GM12875 (cell line): Measurements from ENCODE around the gene DGKB.
A peak's percentile ranks its signal among the peaks of the same experiment; 100 is the strongest.

Experiments used
- H3K4me3 ChIP-seq: one replicate; pipeline ENCODE4 v1.5.1; 2011; ENCODE audit warnings: low read depth, low read length, control low read depth
- CTCF ChIP-seq: IDR thresholded peaks from 2 replicates; pipeline ENCODE4 v1.5.1; 2011; ENCODE audit warnings: low read depth, mild to moderate bottlenecking, control low read depth, inconsistent platforms, low read length, moderate library complexity, borderline replicate concordance; ENCODE audit not compliant: insufficient read depth

Gene DGKB

DNA sequence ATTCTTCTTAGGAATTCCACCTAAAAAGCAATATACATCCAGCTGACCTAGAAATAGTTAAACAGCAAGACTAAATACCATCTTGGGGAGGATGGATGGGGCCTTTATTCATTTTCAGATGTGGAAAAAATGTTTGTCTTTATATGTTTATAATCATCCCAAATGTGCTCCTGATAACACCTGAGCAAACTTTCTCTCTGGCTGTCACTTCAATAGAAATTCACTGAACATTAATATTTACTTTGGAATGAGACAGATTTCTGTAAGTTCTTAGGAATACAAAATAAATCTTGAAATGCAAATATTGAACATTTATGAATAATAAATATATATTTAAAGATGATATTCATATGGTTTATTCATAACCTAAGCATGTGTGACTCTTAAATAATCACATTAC lies 185.4 kb downstream of the DGKB start:
- no peak overlapping the region for H3K4me3 ChIP-seq
- TF ChIP-seq CTCF, result no peak

GRCh38 chr7:14714161-14714728 lies 188.3 kb downstream of the DGKB start:
- no peak overlapping the region for H3K4me3 ChIP-seq
- no peak for TF ChIP-seq CTCF

GRCh38 chr7:14698239-14698638 lies 204.3 kb downstream of the DGKB start:
- no peak for TF ChIP-seq CTCF
- no peak overlapping the region for H3K4me3 ChIP-seq

DNA sequence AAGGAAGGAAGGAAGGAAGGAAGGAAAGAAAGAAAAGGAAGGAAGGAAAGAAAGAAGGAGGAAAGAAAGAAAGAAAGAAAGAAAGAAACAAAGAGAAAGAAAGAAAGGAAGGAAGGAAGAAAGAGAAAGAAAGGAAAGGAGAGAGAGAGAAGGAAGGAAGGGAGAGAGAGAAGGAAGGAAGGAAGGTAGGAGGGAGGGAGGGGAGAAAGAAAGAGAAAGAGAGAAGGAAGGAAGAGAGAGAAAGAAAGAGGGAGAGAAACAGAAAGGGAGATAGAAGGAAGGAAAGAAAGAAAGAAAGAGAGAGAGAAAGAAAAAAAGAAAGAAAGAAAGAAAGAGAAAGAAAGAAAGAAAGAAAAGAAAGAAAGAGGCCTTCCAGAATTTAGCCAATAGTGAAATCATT lies 204.9 kb downstream of the DGKB start:
- TF ChIP-seq CTCF, result no peak
- no peak overlapping the region for H3K4me3 ChIP-seq

GRCh38 chr7:14691597-14692203 lies 210.9 kb downstream of the DGKB start:
- TF ChIP-seq CTCF, result peak; percentile 58; the same call in 1 of the 2 replicates
- H3K4me3 ChIP-seq, result no peak overlapping the region

DNA sequence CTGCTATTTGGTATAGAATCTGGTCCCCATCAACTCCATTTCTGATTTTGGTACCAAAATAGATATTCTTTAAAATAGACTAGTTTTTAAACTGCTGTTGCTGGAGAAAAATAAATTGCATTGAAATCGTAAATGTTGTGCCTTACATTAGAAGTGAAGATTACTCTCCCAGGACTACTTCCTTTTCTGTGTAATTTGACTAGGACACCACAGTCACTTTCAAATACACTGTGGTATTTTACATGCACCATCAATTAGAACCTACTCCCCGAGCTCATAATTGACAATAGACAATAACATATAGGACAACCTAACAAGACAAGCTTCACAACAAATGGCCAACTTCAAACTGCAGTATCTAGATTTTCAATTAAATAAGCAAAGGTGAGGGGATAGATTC lies 211.5 kb downstream of the DGKB start:
- no peak overlapping the region for H3K4me3 ChIP-seq
- no peak for TF ChIP-seq CTCF

GRCh38 chr7:14690486-14690885 lies 212.1 kb downstream of the DGKB start:
- no peak overlapping the region for H3K4me3 ChIP-seq
- no peak for TF ChIP-seq CTCF
